ENCODE measurements around the gene PRKCE. TPM values are rescaled to one million over a fixed set of nuclear protein-coding genes. Genes with fewer than 3 reads are reported as not detected.

The PRKCE gene
- total and polyA plus RNA-seq, 2 of the 8 experiments (the other 6 are each of a cell fraction or from before 2014, with no cell fraction given), result 0.54 to 2.1 TPM

- TF ChIP-seq HDAC6 (IDR thresholded peaks at IDR 0.05; ENCODE audit: low read depth, low read length) (no peak), JUN (IDR thresholded peaks at IDR 0.05; ENCODE audit: low read depth, low read length) (no peak), SP4 (IDR thresholded peaks at IDR 0.05; ENCODE audit: low read length) (no peak), FOSL1 (IDR thresholded peaks at IDR 0.05; ENCODE audit: insufficient read depth, low read depth, low read length) (no peak), MAFK (IDR thresholded peaks at IDR 0.05; ENCODE audit: low read depth, low read length) (no peak)
Measured at GRCh38 chr2:45826884-45827635, 175.6 kb downstream of the PRKCE start (continued).
